GM12878 (cell line): ENCODE data around the gene RICTOR. TPM values are rescaled to one million over a fixed set of nuclear protein-coding genes. Genes with fewer than 3 reads are reported as not detected.

ENCODE experiments used
- ATAC-seq: fragments of 200-7000 bp; cut with Tn5 transposase; 3 replicates; pipeline ENCODE4 v1.9.1; 2020; ENCODE audit warnings: mild to moderate bottlenecking, moderate library complexity
- BruUV-seq: library from RNA; stranded (reverse); fragments of 400-500 nt; replicated peaks from 2 replicates; lab custom pipeline; 2021; lab: Mats Ljungman, UMichigan
- CTCF ChIA-PET: fragments of 300-600 bp; sonication (Branson Sonifier 250); formaldehyde crosslinking; extraction: SDS; loops from one replicate; lab custom pipeline; 2021; ENCODE audit warnings: inconsistent platforms; lab: Yijun Ruan, JAX
- POLR2A ChIA-PET: fragments of 350-600 bp; formaldehyde crosslinking; extraction: SDS; loops from one replicate; lab custom pipeline; 2021; ENCODE audit warnings: inconsistent platforms; lab: Charles Lee
- RAD21 ChIA-PET: fragments of 300-600 bp; sonication (Branson Sonifier 250); formaldehyde crosslinking; loops from one replicate; lab custom pipeline; 2023; ENCODE audit warnings: antibody characterized with exemption; ENCODE audit not compliant: unreplicated experiment; lab: Charles Lee
- SMC1A ChIA-PET: fragments of 300-600 bp; sonication (Branson Sonifier 250); formaldehyde crosslinking; loops from one replicate; lab custom pipeline; 2023; ENCODE audit not compliant: unreplicated experiment, uncharacterized antibody; lab: Charles Lee
- DNase-seq: peaks from one replicate; pipeline ENCODE4 v3.0.0-alpha.2; 2011; ENCODE audit warnings: low read depth, low spot score
- FAIRE-seq: peaks from 3 replicates; lab custom pipeline; 2011; peaks lifted over from hg19 to GRCh38; lab: Jason Lieb, UNC
- H2AFZ ChIP-seq: 2 replicates; pipeline ENCODE4 v1.6.0; 2011; ENCODE audit warnings: low read depth, low read length, control low read depth; ENCODE audit not compliant: control insufficient read depth
- H3K27ac ChIP-seq: 2 replicates; pipeline ENCODE4 v1.5.1; 2011; ENCODE audit warnings: control low read depth; ENCODE audit not compliant: control insufficient read depth, insufficient read depth
- H3K27me3 ChIP-seq, 2 experiments: replicated peaks in 1 of 2; 2 replicates each; pipeline versions ENCODE4 v1.6.0 to v1.6.1; 2011; ENCODE audit warnings: low read length in 1 of 2; ENCODE audit not compliant: control insufficient read depth in 2 of 2, insufficient read depth in 2 of 2
- H3K36me3 ChIP-seq, 2 experiments: 2 replicates each; pipeline ENCODE4 v1.5.1; 2011; ENCODE audit warnings: low read length in 1 of 2; ENCODE audit not compliant: control insufficient read depth in 2 of 2, insufficient read depth in 2 of 2
- H3K4me1 ChIP-seq: 2 replicates; pipeline ENCODE4 v1.6.1; 2011; ENCODE audit warnings: mild to moderate bottlenecking, low read length, moderate library complexity, mixed read lengths; ENCODE audit not compliant: control insufficient read depth, insufficient read depth
- H3K4me2 ChIP-seq: 2 replicates; pipeline ENCODE4 v1.6.0; 2011; ENCODE audit warnings: control low read depth; ENCODE audit not compliant: control insufficient read depth, insufficient read depth
- H3K4me3 ChIP-seq: fragments of 200-600 bp; sonication (generic); 2 replicates; pipeline ENCODE4 v1.5.1; 2016
- H3K79me2 ChIP-seq: 2 replicates; pipeline ENCODE4 v1.6.0; 2011; ENCODE audit warnings: low read length; ENCODE audit not compliant: control insufficient read depth, insufficient read depth
- H3K9ac ChIP-seq: 2 replicates; pipeline ENCODE4 v1.8.0; 2011; ENCODE audit warnings: low read length, control low read depth, mixed read lengths; ENCODE audit not compliant: control insufficient read depth, insufficient read depth
- H3K9me3 ChIP-seq: replicated peaks from 3 replicates; pipeline ENCODE4 v1.5.1; 2011; ENCODE audit warnings: mild to moderate bottlenecking, low read length; ENCODE audit not compliant: control insufficient read depth, insufficient read depth
- H4K20me1 ChIP-seq: 2 replicates; pipeline ENCODE4 v1.6.0; 2011; ENCODE audit not compliant: control insufficient read depth, insufficient read depth
- ASH2L ChIP-seq: fragments of 300-600, 200-600 bp; sonication (generic); IDR thresholded peaks from 2 replicates; pipeline ENCODE4 v1.6.1; 2017; ENCODE audit warnings: low read depth, mild to moderate bottlenecking, borderline replicate concordance
- CHD4 ChIP-seq: fragments of 200-600 bp; sonication (generic); IDR thresholded peaks from 2 replicates; pipeline ENCODE4 v1.6.1; 2016; ENCODE audit warnings: mild to moderate bottlenecking
- HDGF ChIP-seq: fragments of 450-650 bp; IDR thresholded peaks from 2 replicates; pipeline ENCODE4 v1.6.1; 2016; ENCODE audit warnings: antibody characterized with exemption
- HSF1 ChIP-seq: fragments of 150-350 bp; IDR thresholded peaks from 2 replicates; pipeline ENCODE4 v1.6.1; 2014; ENCODE audit warnings: mild to moderate bottlenecking, low read depth, low read length
- KDM1A ChIP-seq: fragments of 200-600 bp; sonication (generic); IDR thresholded peaks from 2 replicates; pipeline ENCODE4 v1.6.1; 2016; ENCODE audit warnings: borderline replicate concordance
- MYC ChIP-seq: IDR thresholded peaks from 2 replicates; pipeline ENCODE4 v1.6.1; 2011; ENCODE audit warnings: mild to moderate bottlenecking, low read length, moderate library complexity, inconsistent platforms; ENCODE audit not compliant: insufficient read depth, insufficient replicate concordance, insufficient read length, severe bottlenecking
- NBN ChIP-seq: fragments of 450-650 bp; IDR thresholded peaks from 2 replicates; pipeline ENCODE4 v1.6.1; 2016
- TAF1 ChIP-seq: IDR thresholded peaks from 2 replicates; pipeline ENCODE4 v1.6.1; 2011; ENCODE audit warnings: mild to moderate bottlenecking, low read depth, low read length, borderline replicate concordance
- YY1 ChIP-seq: IDR thresholded peaks from 2 replicates; pipeline ENCODE4 v1.6.1; 2011; ENCODE audit warnings: low read depth, mild to moderate bottlenecking, low read length
- ZNF687 ChIP-seq: fragments of 450-650 bp; IDR thresholded peaks from 2 replicates; pipeline ENCODE4 v1.6.1; 2017; ENCODE audit warnings: mild to moderate bottlenecking, moderate library complexity
- WGBS: methylation state at CpG from one replicate; pipeline ENCODE4 v1.1.6; 2016; ENCODE audit warnings: low lambda C conversion rate; ENCODE audit not compliant: insufficient replicate concordance, insufficient coverage; ENCODE audit errors: missing lambda C conversion rate; 5-methylcytosine and 5-hydroxymethylcytosine counted together
- in situ Hi-C: fragments of 300-500 bp; cut with MboI; formaldehyde crosslinking; loops from 9 replicates; pipeline ENCODE4 v1.14.3; 2018; ENCODE audit warnings: mixed read lengths
- intact Hi-C: fragments of 100-400 bp; cut with micrococcal nuclease; formaldehyde crosslinking; loops from one replicate; pipeline ENCODE4 v1.14.2; 2022; ENCODE audit not compliant: unreplicated experiment
- polyA plus RNA-seq, 11 experiments: library from polyadenylated mRNA; depleted of rRNA in 4 of 11; unstranded in 6 of 11; stranded (reverse) in 5 of 11; fragments of >200 nt; fragmentation: Nextera tagmentation in 4 of 11; fragmentation: Illumina TruSeq in 1 of 11; extraction: Ambion mirVana in 4 of 11; extraction: Trizol in 1 of 11; gene quantifications; 1 replicate in 1 of 11; 2 replicates in 10 of 11; pipeline versions ENCODE4 v1.2.1 to v1.2.3, GENCODE V29; 2011 to 2016; ENCODE audit warnings: inconsistent platforms in 2 of 11, missing spikeins in 2 of 11, low read depth in 1 of 11
- total RNA-seq, 4 experiments: library from RNA; depleted of rRNA in 3 of 4; stranded (reverse); fragments of >200 nt in 3 of 4; fragmentation: Illumina TruSeq in 1 of 4; extraction: Trizol in 1 of 4; gene quantifications; 2 replicates each; pipeline versions ENCODE4 v1.2.1 to v1.2.3, GENCODE V29; 2013 to 2021
- TF ChIP-seq, protein P1 (sequence below): IDR thresholded peaks from 2 replicates; pipeline ENCODE4 v1.6.1; 2011; ENCODE audit warnings: low read depth, mild to moderate bottlenecking, low read length, moderate library complexity, borderline replicate concordance; ENCODE audit errors: extremely low read depth
- TF ChIP-seq, protein P2 (sequence below): fragments of 450-650 bp; formaldehyde crosslinking; IDR thresholded peaks from 2 replicates; pipeline ENCODE4 v1.4.0; 2020; ENCODE audit warnings: mild to moderate bottlenecking, moderate library complexity

The RICTOR gene
- total and polyA plus RNA-seq, 10 of the 15 experiments (the other 5 are each of a cell fraction or from before 2014, with no cell fraction given), result 2.7 to 23.0 (median 6.9) TPM

GRCh38 chr5:38929838-38930237 lies 144.4 kb downstream of the RICTOR start:
- 0% methylated on average over 2 of the region's 2 CpGs for WGBS
- H3K36me3 ChIP-seq, result no peaks in the 10 kb centered on the region
- SMC1A ChIA-PET, result no interaction called here
- H3K9ac ChIP-seq, result no peak overlapping the region
- FAIRE-seq, result no peak
- BruUV-seq, result no TSS peak
- ATAC-seq, result no peak
- no peaks in the 10 kb centered on the region for H3K79me2 ChIP-seq
- H3K4me1 ChIP-seq, result no peaks in the 10 kb centered on the region
- no peaks in the 10 kb centered on the region for H3K27me3 ChIP-seq
- no peak overlapping the region for H3K4me3 ChIP-seq
- CTCF ChIA-PET, result interaction anchor here (0.6 to 4.5 kb wide), 3 partner anchors 39 to 151 kb away, joined by 3 to 19 read pairs (median 3); no protein-coding TSS in a partner anchor
- H2AFZ ChIP-seq, result no peak overlapping the region
- POLR2A ChIA-PET, result no interaction called here
- RAD21 ChIA-PET, result no interaction called here
- DNase-seq, result no peak
- no peak overlapping the region for H3K27ac ChIP-seq
- H3K4me2 ChIP-seq, result no peak overlapping the region
- in situ Hi-C loops, result no loop called here
- no peaks in the 10 kb centered on the region for H3K9me3 ChIP-seq
- no peaks in the 10 kb centered on the region for H4K20me1 ChIP-seq
- TF ChIP-seq YY1 (no peak), MYC (no peak), NBN (no peak), KDM1A (no peak), TAF1 (no peak), HSF1 (no peak), ASH2L (no peak), HDGF (no peak), ZNF687 (no peak), CHD4 (no peak)
- TF ChIP-seq, protein P1, sequence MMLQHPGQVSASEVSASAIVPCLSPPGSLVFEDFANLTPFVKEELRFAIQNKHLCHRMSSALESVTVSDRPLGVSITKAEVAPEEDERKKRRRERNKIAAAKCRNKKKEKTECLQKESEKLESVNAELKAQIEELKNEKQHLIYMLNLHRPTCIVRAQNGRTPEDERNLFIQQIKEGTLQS, result no peak
- TF ChIP-seq, protein P2, sequence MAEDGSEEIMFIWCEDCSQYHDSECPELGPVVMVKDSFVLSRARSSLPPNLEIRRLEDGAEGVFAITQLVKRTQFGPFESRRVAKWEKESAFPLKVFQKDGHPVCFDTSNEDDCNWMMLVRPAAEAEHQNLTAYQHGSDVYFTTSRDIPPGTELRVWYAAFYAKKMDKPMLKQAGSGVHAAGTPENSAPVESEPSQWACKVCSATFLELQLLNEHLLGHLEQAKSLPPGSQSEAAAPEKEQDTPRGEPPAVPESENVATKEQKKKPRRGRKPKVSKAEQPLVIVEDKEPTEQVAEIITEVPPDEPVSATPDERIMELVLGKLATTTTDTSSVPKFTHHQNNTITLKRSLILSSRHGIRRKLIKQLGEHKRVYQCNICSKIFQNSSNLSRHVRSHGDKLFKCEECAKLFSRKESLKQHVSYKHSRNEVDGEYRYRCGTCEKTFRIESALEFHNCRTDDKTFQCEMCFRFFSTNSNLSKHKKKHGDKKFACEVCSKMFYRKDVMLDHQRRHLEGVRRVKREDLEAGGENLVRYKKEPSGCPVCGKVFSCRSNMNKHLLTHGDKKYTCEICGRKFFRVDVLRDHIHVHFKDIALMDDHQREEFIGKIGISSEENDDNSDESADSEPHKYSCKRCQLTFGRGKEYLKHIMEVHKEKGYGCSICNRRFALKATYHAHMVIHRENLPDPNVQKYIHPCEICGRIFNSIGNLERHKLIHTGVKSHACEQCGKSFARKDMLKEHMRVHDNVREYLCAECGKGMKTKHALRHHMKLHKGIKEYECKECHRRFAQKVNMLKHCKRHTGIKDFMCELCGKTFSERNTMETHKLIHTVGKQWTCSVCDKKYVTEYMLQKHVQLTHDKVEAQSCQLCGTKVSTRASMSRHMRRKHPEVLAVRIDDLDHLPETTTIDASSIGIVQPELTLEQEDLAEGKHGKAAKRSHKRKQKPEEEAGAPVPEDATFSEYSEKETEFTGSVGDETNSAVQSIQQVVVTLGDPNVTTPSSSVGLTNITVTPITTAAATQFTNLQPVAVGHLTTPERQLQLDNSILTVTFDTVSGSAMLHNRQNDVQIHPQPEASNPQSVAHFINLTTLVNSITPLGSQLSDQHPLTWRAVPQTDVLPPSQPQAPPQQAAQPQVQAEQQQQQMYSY (CRISPR knock-in tag), result no peak
- intact Hi-C loops, result no loop called here
